Measurements from ENCODE around the gene EPS8L3.

EPS8L3 gene

GRCh38 chr1:109777980-109778625 is 14.4 kb upstream of the EPS8L3 start:
- DNase-seq = peak; percentile 17

GRCh38 chr1:109777436-109777835 is 13.7 kb upstream of the EPS8L3 start:
- DNase-seq = no peak

DNA sequence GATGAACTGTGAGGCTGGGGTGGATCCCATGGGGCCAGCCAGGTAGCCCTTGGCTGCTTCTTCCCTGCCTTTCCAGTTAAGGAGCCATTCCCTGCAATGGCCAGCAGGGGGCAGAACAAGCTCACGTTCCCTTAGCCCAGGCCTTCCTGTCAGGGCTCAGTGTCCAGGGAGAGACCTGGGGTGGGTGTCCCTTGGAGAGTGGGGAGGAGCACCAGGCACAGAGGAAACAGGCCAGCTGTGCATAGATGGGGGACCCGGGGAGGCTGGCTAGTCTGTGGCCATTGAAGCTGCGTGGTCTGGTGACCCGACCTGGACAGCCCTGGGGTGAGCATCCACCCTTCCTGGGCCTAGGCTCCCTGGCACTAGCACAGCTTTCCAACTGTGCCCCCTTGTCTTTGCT is 13.2 kb upstream of the EPS8L3 start:
- peak; percentile 83 for DNase-seq

- DNase-seq = no peak
These were observed 12.6 kb upstream of the EPS8L3 start for GRCh38 chr1:109776206-109776835.

GRCh38 chr1:109775398-109775797 is 11.7 kb upstream of the EPS8L3 start:
- no peak for DNase-seq

- DNase-seq = no peak
These were observed 10.3 kb upstream of the EPS8L3 start for GRCh38 chr1:109773900-109774485.

- no peak for DNase-seq
These were observed 9.6 kb upstream of the EPS8L3 start for GRCh38 chr1:109773203-109773899.

GRCh38 chr1:109772658-109773202 is 9.0 kb upstream of the EPS8L3 start:
- DNase-seq = no peak

DNA sequence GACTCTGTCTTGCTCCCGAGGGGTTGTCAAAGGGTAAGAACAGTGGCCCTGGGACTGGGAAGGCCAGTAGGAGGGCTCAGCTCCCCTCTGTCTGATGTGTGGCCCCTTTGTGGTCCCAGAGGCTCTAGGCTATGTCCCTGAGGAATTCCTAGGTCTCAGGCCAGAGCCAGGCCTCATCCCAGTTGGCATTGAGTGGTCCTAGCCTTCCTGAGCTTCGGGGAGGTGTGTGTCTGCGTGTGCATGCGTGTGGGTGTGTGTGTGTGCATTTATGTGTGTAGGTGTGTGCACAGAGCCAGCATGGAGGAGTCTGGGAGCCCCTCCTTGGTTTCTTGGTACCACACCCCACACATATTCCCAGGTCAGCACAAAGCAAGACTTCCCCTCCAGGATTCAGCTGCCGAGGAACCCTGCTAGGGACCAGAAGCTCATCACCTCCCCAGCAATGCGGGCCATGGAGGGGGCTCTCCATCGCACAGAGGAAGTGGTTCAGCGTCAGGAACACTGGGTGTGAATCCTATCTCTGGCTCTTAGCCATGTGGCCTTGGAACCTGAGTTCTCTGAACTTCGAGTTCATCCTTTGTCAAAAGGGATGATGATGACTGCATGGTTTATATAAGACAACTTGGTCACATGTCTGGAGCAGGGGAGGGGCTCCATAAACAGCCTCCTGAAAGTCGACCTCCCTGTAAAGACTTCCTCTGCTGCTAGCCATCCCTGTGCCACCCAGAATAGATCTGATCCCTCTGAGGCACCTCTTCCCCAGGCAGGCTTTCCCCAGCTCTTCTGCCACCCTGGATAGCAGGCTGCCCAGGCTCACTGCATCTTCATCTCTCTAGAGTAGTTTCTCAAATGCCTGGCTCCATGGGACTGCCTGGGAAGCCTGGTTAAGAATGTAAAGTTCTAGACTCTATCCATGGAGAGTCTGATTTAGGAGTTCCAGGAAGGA is 8.3 kb upstream of the EPS8L3 start:
- no peak for DNase-seq

- DNase-seq = no peak
These were observed 6.8 kb upstream of the EPS8L3 start for GRCh38 chr1:109770331-109771095.

DNA sequence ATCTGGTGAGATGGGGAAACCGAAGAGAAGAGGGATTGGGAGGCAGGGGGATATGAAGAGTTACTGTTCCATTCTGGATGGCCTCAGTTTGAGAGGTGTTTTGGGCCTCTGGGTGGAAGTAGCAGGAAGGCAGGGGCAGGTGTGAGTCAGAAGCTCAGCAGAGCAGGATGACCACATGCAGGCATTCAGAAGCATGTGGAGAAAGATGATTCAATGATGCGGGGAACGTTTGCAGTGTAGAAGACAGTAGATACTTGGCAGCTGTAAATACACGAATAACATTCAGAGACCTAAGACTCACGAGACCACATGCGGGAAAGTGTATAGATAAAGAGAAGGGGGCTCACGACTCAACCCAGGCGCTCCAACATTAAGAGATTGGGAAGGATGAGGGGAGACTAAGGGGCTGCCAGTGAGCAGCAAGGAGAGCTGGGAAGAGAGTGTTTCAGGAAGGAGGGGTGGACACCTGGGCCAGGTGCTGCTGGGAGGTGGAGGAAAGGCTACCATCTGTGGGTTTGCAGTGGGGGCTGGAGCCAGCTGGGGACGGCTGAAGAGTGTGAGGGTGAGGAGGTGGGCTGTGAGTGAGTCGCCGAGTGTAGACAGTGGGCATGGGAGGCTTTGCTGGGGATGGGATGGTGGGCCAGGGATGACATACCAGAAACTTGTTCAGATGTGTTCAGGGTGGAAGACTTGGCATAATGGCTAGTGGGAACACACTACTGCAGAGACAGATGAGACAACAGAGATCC is 5.8 kb upstream of the EPS8L3 start:
- DNase-seq = peak; percentile 20

DNA sequence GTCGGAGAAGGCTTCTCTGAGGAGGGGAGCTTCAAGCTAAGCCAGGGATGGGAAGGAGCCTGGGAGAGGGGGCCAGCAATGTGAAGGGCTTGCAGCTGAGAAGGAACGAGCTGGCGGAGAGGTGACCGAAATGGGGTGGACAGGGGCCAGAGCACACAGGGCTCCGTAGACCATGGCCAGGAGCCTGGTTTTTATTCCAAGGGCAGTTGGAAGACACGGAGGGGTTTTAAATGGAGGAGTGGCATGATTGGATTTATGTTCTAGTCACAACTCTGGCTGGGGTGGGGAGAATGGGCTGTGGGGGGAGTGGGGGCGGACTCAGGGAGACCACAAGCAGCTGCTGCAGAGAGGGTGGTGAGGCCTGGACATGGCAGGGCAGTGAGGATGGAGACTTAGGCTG is 5.1 kb upstream of the EPS8L3 start:
- DNase-seq = peak; percentile 18

GRCh38 chr1:109768335-109768650 is 4.6 kb upstream of the EPS8L3 start:
- DNase-seq = no peak

GRCh38 chr1:109767637-109768334 is 4.1 kb upstream of the EPS8L3 start:
- peak; percentile 7 for DNase-seq

GRCh38 chr1:109766991-109767636 is 3.4 kb upstream of the EPS8L3 start:
- DNase-seq = peak; percentile 6

GRCh38 chr1:109765896-109766615 is 2.3 kb upstream of the EPS8L3 start:
- DNase-seq = peak; percentile 14

DNA sequence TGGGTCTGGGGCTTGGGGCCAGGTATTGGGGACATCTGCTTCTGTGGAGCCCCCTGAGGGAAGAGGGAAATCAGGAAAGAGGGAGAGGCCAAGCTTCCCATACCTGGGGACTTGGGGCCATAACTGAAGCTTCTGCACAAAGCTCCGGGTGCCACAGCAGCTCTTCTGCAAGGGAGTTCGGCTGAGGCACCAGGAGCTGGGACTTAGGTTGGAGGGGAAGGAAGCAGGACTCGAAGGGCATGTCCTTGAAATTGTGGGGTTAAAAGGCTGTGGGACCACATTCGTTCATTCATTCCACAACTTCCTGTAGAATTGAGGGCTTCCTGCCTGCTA is 1.7 kb upstream of the EPS8L3 start:
- no peak for DNase-seq

- peak; percentile 19 for DNase-seq
These were observed 1.1 kb upstream of the EPS8L3 start for GRCh38 chr1:109764561-109765482.
